PFSK-1 (cell line): ENCODE data around the gene SGPP1.

ENCODE experiments used
- FOXP2 ChIP-seq: optimal IDR thresholded peaks from 2 replicates; pipeline ENCODE3; 2011; ENCODE audit warnings: borderline replicate concordance, control low read depth, inconsistent platforms; ENCODE audit not compliant: insufficient read depth; ENCODE audit errors: extremely low read length, extremely low read depth
- POLR2AphosphoS5 ChIP-seq: IDR thresholded peaks from 2 replicates; pipeline ENCODE4 v1.6.1; 2012; ENCODE audit warnings: low read depth, mild to moderate bottlenecking, control low read depth, low read length, moderate library complexity
- SIN3A ChIP-seq: IDR thresholded peaks from 2 replicates; pipeline ENCODE4 v1.6.1; 2012; ENCODE audit warnings: mild to moderate bottlenecking, low read length, moderate library complexity, borderline replicate concordance; ENCODE audit not compliant: insufficient read depth
- TAF1 ChIP-seq: IDR thresholded peaks from 2 replicates; pipeline ENCODE4 v1.6.1; 2012; ENCODE audit warnings: low read length, control low read depth, borderline replicate concordance; ENCODE audit not compliant: insufficient read depth
- TF ChIP-seq, protein P1 (sequence below), 2 experiments: IDR thresholded peaks; 2 replicates each; pipeline versions ENCODE4 v1.6.1 to v1.8.0; 2011 to 2012; ENCODE audit warnings: low read depth in 2 of 2, low read length in 2 of 2, control low read depth in 1 of 2, inconsistent platforms in 1 of 2, mild to moderate bottlenecking in 1 of 2, moderate library complexity in 1 of 2; ENCODE audit not compliant: insufficient read depth in 1 of 2

DNA sequence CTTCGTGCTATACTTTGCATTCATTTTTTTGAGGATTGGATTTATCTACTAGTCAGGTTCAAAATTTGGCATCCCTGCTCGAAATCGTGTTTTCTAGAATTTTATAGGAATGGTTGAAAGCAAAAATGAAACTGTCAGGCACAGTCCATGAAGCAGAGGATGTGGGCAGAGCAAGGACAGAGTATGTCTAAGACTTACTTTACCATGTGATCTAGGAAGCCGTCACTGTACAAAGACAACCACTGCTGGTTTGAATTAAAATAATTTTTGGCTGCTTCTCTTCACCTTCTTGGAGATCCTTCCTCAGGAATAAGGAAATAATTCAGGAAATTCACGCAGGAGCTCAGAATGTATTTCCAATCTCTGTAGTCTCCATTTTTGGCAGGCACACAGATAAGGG, 31.6 kb upstream of the SGPP1 start:
- TF ChIP-seq POLR2AphosphoS5 = no peak
- TF ChIP-seq, protein P1, sequence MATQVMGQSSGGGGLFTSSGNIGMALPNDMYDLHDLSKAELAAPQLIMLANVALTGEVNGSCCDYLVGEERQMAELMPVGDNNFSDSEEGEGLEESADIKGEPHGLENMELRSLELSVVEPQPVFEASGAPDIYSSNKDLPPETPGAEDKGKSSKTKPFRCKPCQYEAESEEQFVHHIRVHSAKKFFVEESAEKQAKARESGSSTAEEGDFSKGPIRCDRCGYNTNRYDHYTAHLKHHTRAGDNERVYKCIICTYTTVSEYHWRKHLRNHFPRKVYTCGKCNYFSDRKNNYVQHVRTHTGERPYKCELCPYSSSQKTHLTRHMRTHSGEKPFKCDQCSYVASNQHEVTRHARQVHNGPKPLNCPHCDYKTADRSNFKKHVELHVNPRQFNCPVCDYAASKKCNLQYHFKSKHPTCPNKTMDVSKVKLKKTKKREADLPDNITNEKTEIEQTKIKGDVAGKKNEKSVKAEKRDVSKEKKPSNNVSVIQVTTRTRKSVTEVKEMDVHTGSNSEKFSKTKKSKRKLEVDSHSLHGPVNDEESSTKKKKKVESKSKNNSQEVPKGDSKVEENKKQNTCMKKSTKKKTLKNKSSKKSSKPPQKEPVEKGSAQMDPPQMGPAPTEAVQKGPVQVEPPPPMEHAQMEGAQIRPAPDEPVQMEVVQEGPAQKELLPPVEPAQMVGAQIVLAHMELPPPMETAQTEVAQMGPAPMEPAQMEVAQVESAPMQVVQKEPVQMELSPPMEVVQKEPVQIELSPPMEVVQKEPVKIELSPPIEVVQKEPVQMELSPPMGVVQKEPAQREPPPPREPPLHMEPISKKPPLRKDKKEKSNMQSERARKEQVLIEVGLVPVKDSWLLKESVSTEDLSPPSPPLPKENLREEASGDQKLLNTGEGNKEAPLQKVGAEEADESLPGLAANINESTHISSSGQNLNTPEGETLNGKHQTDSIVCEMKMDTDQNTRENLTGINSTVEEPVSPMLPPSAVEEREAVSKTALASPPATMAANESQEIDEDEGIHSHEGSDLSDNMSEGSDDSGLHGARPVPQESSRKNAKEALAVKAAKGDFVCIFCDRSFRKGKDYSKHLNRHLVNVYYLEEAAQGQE (IDR thresholded peaks at IDR 0.05; ENCODE audit: insufficient read depth in 1 of 2, low read depth in 2 of 2, low read length in 2 of 2) = no peak
- TF ChIP-seq FOXP2 = no peak
- TF ChIP-seq SIN3A = no peak
- no peak for TF ChIP-seq TAF1
